ENCODE data around the gene PLCB3. TPM values are rescaled to one million over a fixed set of nuclear protein-coding genes. Genes with fewer than 3 reads are reported as not detected.
A peak's percentile ranks its signal among the peaks of the same experiment; 100 is the strongest.

PLCB3 gene
- total and polyA plus RNA-seq, 2 of the 13 experiments (the other 11 are each of a cell fraction or from before 2014, with no cell fraction given): 7.5 to 13.8 TPM

- TF ChIP-seq CTCF (CRISPR knock-in tag; IDR thresholded peaks at IDR 0.05) (peak; percentile 90), NR2F6 (IDR thresholded peaks at IDR 0.05) (peak; percentile 96), NR2F6 (CRISPR knock-in tag; IDR thresholded peaks at IDR 0.05) (peak; percentile 97), ESRRA (CRISPR knock-in tag; IDR thresholded peaks at IDR 0.05; ENCODE audit: low read depth) (peak; percentile 86; the same call in 1 of the 2 replicates), KLF16 (CRISPR knock-in tag; IDR thresholded peaks at IDR 0.05) (peak in 1 of 2 experiments; percentile 58; a peak in 1 of 4 replicates), ZNF382 (CRISPR knock-in tag; IDR thresholded peaks at IDR 0.05; ENCODE audit: borderline replicate concordance) (no peak), ZNF788 (CRISPR knock-in tag; IDR thresholded peaks at IDR 0.05; ENCODE audit: borderline replicate concordance) (no peak), ZNF747 (CRISPR knock-in tag; IDR thresholded peaks at IDR 0.05; ENCODE audit: borderline replicate concordance) (no peak), ZNF883 (CRISPR knock-in tag; IDR thresholded peaks at IDR 0.05; ENCODE audit: not compliant biosample characterization) (no peak), MAZ (IDR thresholded peaks at IDR 0.05; ENCODE audit: borderline replicate concordance, low read depth, low read length) (no peak; the same call in 1 of the 2 replicates), MAZ (CRISPR knock-in tag; IDR thresholded peaks at IDR 0.05; ENCODE audit: low read depth) (peak; percentile 65; the same call in 1 of the 2 replicates), AGO1 (IDR thresholded peaks at IDR 0.05; ENCODE audit: low read depth, low read length, poor library complexity, severe bottlenecking) (no peak), MXD3 (CRISPR knock-in tag; IDR thresholded peaks at IDR 0.05) (peak; percentile 53), ARNT (IDR thresholded peaks at IDR 0.05) (no peak), MTERF4 (CRISPR knock-in tag; IDR thresholded peaks at IDR 0.05) (no peak), RFX1 (IDR thresholded peaks at IDR 0.05) (no peak), ZNF879 (CRISPR knock-in tag; IDR thresholded peaks at IDR 0.05) (no peak; the same call in 1 of the 2 replicates), KDM3A (CRISPR knock-in tag; IDR thresholded peaks at IDR 0.05; ENCODE audit: low read depth) (0 out of 2 replicates have a peak, but pooled peaks have one; percentile 50), WIZ (CRISPR knock-in tag; IDR thresholded peaks at IDR 0.05) (no peak), SALL1 (CRISPR knock-in tag; IDR thresholded peaks at IDR 0.05) (peak; percentile 34; the same call in 1 of the 2 replicates), BCL6 (CRISPR knock-in tag; IDR thresholded peaks at IDR 0.05) (no peak), HCFC1 (IDR thresholded peaks at IDR 0.05; ENCODE audit: low read depth, low read length) (no peak), MAX (IDR thresholded peaks at IDR 0.05) (peak; percentile 76)
- TF ChIP-seq, protein P1, sequence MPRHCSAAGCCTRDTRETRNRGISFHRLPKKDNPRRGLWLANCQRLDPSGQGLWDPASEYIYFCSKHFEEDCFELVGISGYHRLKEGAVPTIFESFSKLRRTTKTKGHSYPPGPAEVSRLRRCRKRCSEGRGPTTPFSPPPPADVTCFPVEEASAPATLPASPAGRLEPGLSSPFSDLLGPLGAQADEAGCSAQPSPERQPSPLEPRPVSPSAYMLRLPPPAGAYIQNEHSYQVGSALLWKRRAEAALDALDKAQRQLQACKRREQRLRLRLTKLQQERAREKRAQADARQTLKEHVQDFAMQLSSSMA (CRISPR knock-in tag; IDR thresholded peaks at IDR 0.05): 0 out of 2 replicates have a peak, but pooled peaks have one; percentile 15
- TF ChIP-seq, protein P2, sequence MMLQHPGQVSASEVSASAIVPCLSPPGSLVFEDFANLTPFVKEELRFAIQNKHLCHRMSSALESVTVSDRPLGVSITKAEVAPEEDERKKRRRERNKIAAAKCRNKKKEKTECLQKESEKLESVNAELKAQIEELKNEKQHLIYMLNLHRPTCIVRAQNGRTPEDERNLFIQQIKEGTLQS (CRISPR knock-in tag; IDR thresholded peaks at IDR 0.05): no peak
Measured at GRCh38 chr11:64305691-64306562, 54.6 kb downstream of the PLCB3 start (continued).
